IPS-15b (cell line): ENCODE data around the gene EMID1.

Source experiments
- H3K27me3 ChIP-seq: one replicate; pipeline ENCODE4 v1.6.1; 2013; ENCODE audit warnings: low read length; ENCODE audit not compliant: control insufficient read depth, insufficient read depth
- H3K36me3 ChIP-seq: one replicate; pipeline ENCODE4 v1.6.1; 2013; ENCODE audit warnings: low read length; ENCODE audit not compliant: control insufficient read depth, insufficient read depth
- H3K4me1 ChIP-seq: one replicate; pipeline ENCODE4 v1.6.1; 2013; ENCODE audit warnings: mild to moderate bottlenecking, low read length; ENCODE audit not compliant: control insufficient read depth, insufficient read depth
- H3K4me3 ChIP-seq: one replicate; pipeline ENCODE4 v1.5.1; 2013; ENCODE audit warnings: low read depth, low read length
- H3K9ac ChIP-seq: one replicate; pipeline ENCODE4 v1.6.1; 2013; ENCODE audit warnings: low read depth, mild to moderate bottlenecking, low read length
- H3K9me3 ChIP-seq: one replicate; pipeline ENCODE4 v1.6.1; 2013; ENCODE audit warnings: mild to moderate bottlenecking, low read length; ENCODE audit not compliant: control insufficient read depth, insufficient read depth

EMID1 gene

GRCh38 chr22:29175312-29175835, 30.3 kb upstream of the EMID1 start:
- no peak overlapping the region for H3K4me3 ChIP-seq
- H3K27me3 ChIP-seq, result no peaks in the 10 kb centered on the region
- no peaks in the 10 kb centered on the region for H3K4me1 ChIP-seq
- H3K9ac ChIP-seq, result no peak overlapping the region
- no peaks in the 10 kb centered on the region for H3K9me3 ChIP-seq
- H3K36me3 ChIP-seq, result no peaks in the 10 kb centered on the region

GRCh38 chr22:29183971-29184848, 21.5 kb upstream of the EMID1 start:
- Histone ChIP-seq H3K4me1 (peaks cover 5% of the 10 kb centered on the region), H3K4me3 (no peak overlapping the region), H3K9me3 (no peaks in the 10 kb centered on the region), H3K27me3 (no peaks in the 10 kb centered on the region), H3K9ac (peak overlapping the region; percentile 24), H3K36me3 (no peaks in the 10 kb centered on the region)

- H3K9me3 ChIP-seq, result no peaks in the 10 kb centered on the region
- no peak overlapping the region for H3K4me3 ChIP-seq
- H3K9ac ChIP-seq, result peak overlapping the region; percentile 24
- H3K27me3 ChIP-seq, result no peaks in the 10 kb centered on the region
- peaks cover 5% of the 10 kb centered on the region for H3K4me1 ChIP-seq
- H3K36me3 ChIP-seq, result no peaks in the 10 kb centered on the region
These were observed 20.7 kb upstream of the EMID1 start for GRCh38 chr22:29184849-29185490.

GRCh38 chr22:29186302-29186701, 19.4 kb upstream of the EMID1 start:
- H3K9me3 ChIP-seq, result no peaks in the 10 kb centered on the region
- H3K9ac ChIP-seq, result no peak overlapping the region
- H3K36me3 ChIP-seq, result no peaks in the 10 kb centered on the region
- no peaks in the 10 kb centered on the region for H3K27me3 ChIP-seq
- no peak overlapping the region for H3K4me3 ChIP-seq
- H3K4me1 ChIP-seq, result peaks cover 5% of the 10 kb centered on the region

- no peaks in the 10 kb centered on the region for H3K27me3 ChIP-seq
These were observed 17.9 kb upstream of the EMID1 start for GRCh38 chr22:29187831-29188230.

GRCh38 chr22:29190051-29190450, 15.6 kb upstream of the EMID1 start:
- H3K4me3 ChIP-seq, result no peak overlapping the region
- H3K9me3 ChIP-seq, result no peaks in the 10 kb centered on the region
- H3K36me3 ChIP-seq, result no peaks in the 10 kb centered on the region
- H3K9ac ChIP-seq, result no peak overlapping the region
- no peaks in the 10 kb centered on the region for H3K27me3 ChIP-seq
- no peaks in the 10 kb centered on the region for H3K4me1 ChIP-seq

More at GRCh38 chr22:29187831-29188230, 17.9 kb upstream of the EMID1 start:
- no peak overlapping the region for H3K4me3 ChIP-seq
- H3K9ac ChIP-seq, result no peak overlapping the region
- H3K36me3 ChIP-seq, result no peaks in the 10 kb centered on the region
- H3K4me1 ChIP-seq, result peaks cover 5% of the 10 kb centered on the region
- H3K9me3 ChIP-seq, result no peaks in the 10 kb centered on the region

GRCh38 chr22:29190918-29191317, 14.8 kb upstream of the EMID1 start:
- H3K9ac ChIP-seq, result no peak overlapping the region

GRCh38 chr22:29193021-29193420, 12.7 kb upstream of the EMID1 start:
- Histone ChIP-seq H3K9ac (no peak overlapping the region), H3K36me3 (no peaks in the 10 kb centered on the region), H3K4me1 (no peaks in the 10 kb centered on the region), H3K4me3 (no peak overlapping the region), H3K27me3 (no peaks in the 10 kb centered on the region), H3K9me3 (no peaks in the 10 kb centered on the region)

More at GRCh38 chr22:29190918-29191317, 14.8 kb upstream of the EMID1 start:
- Histone ChIP-seq H3K9me3 (no peaks in the 10 kb centered on the region), H3K36me3 (no peaks in the 10 kb centered on the region), H3K4me3 (no peak overlapping the region), H3K4me1 (no peaks in the 10 kb centered on the region), H3K27me3 (no peaks in the 10 kb centered on the region)

GRCh38 chr22:29194184-29194583, 11.5 kb upstream of the EMID1 start:
- Histone ChIP-seq H3K4me1 (no peaks in the 10 kb centered on the region), H3K9me3 (no peaks in the 10 kb centered on the region), H3K27me3 (no peaks in the 10 kb centered on the region), H3K4me3 (no peak overlapping the region), H3K9ac (no peak overlapping the region), H3K36me3 (no peaks in the 10 kb centered on the region)

GRCh38 chr22:29195118-29195963, 10.4 kb upstream of the EMID1 start:
- no peaks in the 10 kb centered on the region for H3K36me3 ChIP-seq
- H3K4me1 ChIP-seq, result no peaks in the 10 kb centered on the region
- no peak overlapping the region for H3K4me3 ChIP-seq
- H3K9me3 ChIP-seq, result no peaks in the 10 kb centered on the region
- H3K27me3 ChIP-seq, result no peaks in the 10 kb centered on the region
- no peak overlapping the region for H3K9ac ChIP-seq

- H3K4me3 ChIP-seq, result no peak overlapping the region
- no peaks in the 10 kb centered on the region for H3K36me3 ChIP-seq
- no peaks in the 10 kb centered on the region for H3K9me3 ChIP-seq
- no peaks in the 10 kb centered on the region for H3K4me1 ChIP-seq
- H3K9ac ChIP-seq, result no peak overlapping the region
- H3K27me3 ChIP-seq, result no peaks in the 10 kb centered on the region
These were observed 9.6 kb upstream of the EMID1 start for GRCh38 chr22:29195964-29196666.
